Measurements from ENCODE around the gene CDC42.

CDC42 gene

GRCh38 chr1:22111620-22112019 is 59.1 kb downstream of the CDC42 start:
- no peak for DNase-seq

GRCh38 chr1:22112554-22112953 is 60.0 kb downstream of the CDC42 start:
- no peak for DNase-seq

GRCh38 chr1:22114083-22115012 is 61.8 kb downstream of the CDC42 start:
- no peak for DNase-seq

GRCh38 chr1:22115286-22115685 is 62.8 kb downstream of the CDC42 start:
- no peak for DNase-seq

GRCh38 chr1:22117238-22117637 is 64.7 kb downstream of the CDC42 start:
- no peak for DNase-seq

- DNase-seq = peak; percentile 26
Observed at GRCh38 chr1:22117851-22118250, 65.3 kb downstream of the CDC42 start.

GRCh38 chr1:22118291-22118992 is 65.9 kb downstream of the CDC42 start:
- DNase-seq = no peak

- DNase-seq = no peak
Observed at GRCh38 chr1:22119626-22120468, 67.3 kb downstream of the CDC42 start.

GRCh38 chr1:22120469-22120790 is 67.9 kb downstream of the CDC42 start:
- no peak for DNase-seq

GRCh38 chr1:22121421-22121911 is 69.0 kb downstream of the CDC42 start:
- DNase-seq = peak; percentile 98

- DNase-seq = no peak
Observed at GRCh38 chr1:22122273-22123070, 70.0 kb downstream of the CDC42 start.

GRCh38 chr1:22123071-22123390 is 70.5 kb downstream of the CDC42 start:
- DNase-seq = no peak

GRCh38 chr1:22123901-22124404 is 71.4 kb downstream of the CDC42 start:
- no peak for DNase-seq

GRCh38 chr1:22124592-22125229 is 72.2 kb downstream of the CDC42 start:
- no peak for DNase-seq

- no peak for DNase-seq
Observed at GRCh38 chr1:22126531-22126930, 74.0 kb downstream of the CDC42 start.

GRCh38 chr1:22127248-22127647 is 74.7 kb downstream of the CDC42 start:
- DNase-seq = no peak

GRCh38 chr1:22127731-22128130 is 75.2 kb downstream of the CDC42 start:
- DNase-seq = no peak

- no peak for DNase-seq
Observed at GRCh38 chr1:22128392-22128791, 75.9 kb downstream of the CDC42 start.

- DNase-seq = no peak
Observed at GRCh38 chr1:22129501-22130117, 77.1 kb downstream of the CDC42 start.

- no peak for DNase-seq
Observed at GRCh38 chr1:22131062-22131461, 78.6 kb downstream of the CDC42 start.

GRCh38 chr1:22131875-22132486 is 79.5 kb downstream of the CDC42 start:
- peak; percentile 77 for DNase-seq

Data from NCI-H69 (cell line).